ENCODE data around the gene ZNF467.

Gene ZNF467

DNA sequence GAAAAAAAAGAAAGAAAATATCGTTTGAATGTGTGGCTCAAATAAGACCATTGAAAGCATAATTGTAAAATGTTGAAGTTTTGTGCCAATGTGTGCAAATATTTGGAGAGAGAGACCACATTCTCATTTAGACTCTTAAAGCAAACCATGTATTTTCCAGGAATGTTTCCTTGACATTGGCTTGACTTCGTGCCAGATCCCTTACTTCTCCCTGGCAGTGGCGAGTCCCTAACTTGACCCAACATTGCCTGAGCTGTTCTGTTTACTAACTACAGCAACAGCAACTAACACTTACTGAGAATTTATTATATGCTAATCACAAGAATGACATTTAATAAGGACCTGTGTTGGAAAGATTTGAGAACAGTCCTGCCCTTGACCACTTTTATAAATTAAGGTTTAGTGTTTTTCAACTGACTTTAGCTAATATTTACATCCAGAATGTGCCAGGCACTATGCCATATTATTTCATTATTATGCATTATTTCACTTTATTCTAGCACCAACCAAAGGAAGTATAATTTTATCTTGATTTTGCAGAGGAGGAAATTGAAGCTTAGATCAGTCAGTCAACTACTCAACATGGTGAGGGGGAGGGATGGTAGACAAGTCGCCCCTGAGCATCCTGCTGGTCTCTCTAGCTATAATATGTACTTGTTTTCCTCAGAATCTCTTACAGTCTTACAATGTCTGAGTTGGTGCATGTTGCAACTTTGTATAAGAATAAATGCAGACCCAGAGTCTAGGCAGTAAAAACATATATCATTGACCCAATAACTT is 29.7 kb downstream of the ZNF467 start:
- DNase-seq = no peak

GRCh38 chr7:149742075-149742701 is 31.2 kb downstream of the ZNF467 start:
- peak; percentile 60 to 62 for DNase-seq

- DNase-seq = no peak
Measured at GRCh38 chr7:149741629-149742028, 31.8 kb downstream of the ZNF467 start.

DNA sequence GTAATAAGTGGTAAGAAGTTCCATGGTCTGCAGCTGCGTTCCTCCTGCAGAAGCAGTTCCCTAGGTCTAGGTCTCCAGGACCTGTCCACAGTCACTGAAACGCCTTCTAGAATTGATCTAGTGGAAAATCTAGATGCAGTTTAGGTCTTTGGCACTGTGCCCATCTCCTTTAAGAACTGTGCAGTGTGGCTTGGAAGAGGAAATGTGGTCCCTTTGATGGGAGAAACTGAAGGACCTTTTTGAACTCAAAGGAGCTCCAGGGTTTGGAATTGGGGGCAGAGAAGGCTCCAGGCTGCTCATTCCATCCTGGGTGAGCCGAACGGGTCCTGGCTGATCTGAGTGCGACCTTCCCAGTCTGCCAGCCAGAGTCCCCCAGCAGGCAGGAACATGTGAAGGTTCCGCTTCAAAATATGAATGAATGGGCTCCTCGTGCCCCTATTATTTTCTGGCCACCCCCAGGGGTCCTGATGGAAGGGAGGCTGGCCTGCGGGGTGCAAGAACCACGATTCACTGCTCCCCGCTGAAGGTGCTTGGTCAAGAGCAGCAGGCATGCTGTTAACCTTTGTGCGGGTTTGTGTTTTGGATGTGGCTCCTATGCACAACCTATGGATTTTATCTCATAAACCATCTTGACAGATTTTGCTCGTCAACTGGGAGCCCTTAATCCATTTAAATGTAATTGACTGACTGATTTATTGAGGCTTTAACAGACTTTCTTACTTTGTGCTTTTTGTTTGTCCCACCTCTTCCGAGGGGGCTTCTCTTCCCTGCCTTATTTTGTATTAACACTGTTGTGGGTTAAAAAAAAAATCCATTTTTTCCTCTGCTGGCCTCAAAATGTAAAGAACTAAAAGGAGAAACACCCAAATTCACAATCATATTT is 36.7 kb downstream of the ZNF467 start:
- DNase-seq = no peak

DNA sequence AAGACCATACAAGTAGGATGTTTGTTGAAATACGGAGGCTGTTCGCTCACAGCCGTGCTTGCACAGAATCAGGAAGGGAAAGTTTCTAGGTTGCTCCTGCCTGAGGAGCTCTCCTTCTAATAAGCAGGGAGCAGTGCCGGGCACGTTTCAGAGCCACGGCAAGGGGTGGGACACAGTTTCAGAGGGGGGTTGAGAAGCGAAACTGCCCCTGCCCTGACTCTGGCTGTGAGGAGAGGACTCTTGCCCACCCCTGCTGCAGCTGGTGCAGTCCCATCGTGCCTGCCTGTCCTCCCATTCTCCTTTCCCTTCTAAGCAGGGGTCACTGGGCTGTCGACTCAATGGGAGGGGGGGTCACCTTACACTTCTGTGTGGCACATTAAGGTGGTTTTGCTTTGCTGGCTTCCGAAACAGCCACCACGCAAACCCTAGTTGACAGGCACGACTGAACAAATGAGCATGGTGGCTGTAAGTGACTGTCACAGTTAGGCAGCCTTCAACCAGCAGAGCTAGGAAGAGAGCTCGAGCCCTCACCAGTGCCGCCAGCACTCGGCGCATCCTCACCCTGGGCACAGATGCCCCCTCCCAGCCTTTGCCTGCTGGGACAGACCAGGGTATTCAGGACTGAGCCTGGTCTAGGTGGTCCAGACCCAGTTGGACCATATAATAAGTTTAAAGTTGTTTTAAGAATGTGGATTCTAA is 37.5 kb downstream of the ZNF467 start:
- DNase-seq = no peak

DNA sequence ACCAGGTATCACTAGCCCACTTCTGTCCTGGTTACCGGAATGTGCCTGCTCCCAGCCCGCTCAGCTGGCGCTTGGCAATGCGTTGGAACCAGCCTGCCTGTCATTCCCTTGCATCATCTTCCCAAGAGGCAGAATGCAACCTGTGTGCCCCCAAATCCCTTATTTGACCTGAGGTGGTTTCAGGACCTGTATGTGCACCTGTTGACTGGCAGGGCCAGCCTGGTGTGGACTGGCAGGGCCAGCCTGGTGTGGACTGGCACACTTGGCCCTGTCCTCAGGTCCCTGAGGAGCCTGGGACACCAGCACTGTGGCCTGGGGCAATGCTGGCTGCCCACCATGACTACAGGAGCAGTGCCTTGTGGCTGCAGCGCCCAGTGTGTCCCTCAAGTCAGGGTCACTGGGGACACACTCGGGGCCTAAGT is 38.2 kb downstream of the ZNF467 start:
- no peak for DNase-seq

GRCh38 chr7:149734791-149735075 is 38.7 kb downstream of the ZNF467 start:
- no peak for DNase-seq

DNA sequence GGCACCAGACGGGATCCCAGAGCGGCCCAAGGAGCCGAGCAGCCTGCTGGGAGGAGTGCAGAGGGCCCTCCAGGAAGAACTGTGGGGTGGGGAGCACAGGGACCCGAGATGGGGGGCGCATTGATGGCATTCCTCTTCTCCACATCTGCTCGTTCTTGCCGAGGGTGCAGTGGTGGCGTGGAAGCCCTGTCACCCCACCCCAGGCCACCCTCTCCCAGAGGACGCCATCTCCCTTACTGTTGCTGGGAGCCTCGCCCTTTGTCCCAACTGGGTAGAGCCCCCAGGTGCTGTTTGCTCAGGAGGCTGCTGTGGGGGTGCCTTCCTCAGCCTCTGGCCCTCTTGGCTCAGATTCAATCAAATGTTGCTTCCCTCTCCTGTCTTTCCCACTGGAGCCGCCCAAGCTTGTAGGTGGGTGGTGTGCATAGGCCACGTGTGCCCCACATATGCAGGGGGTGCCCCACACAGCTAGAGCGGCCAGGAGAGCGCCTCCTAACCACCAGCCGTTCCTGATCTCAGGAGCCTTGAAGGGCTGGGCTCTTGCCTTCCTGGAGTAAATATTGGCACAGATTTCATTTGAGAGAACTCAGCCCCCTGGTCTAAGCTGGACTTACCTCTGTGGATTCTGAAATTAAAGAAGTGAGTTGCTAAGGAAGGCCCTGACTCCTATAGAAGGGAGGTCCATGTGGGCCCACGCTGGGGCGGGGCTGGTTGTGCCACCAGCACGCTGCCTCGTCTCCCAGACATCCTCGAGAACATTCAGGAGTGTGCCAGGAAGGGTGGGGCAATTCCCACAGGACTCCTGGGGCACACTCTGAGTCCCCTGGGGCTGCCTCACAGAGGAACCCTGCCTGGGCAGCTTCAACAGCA is 39.2 kb downstream of the ZNF467 start:
- DNase-seq = no peak

- DNase-seq = no peak
Measured at GRCh38 chr7:149733131-149733923, 40.1 kb downstream of the ZNF467 start.

DNA sequence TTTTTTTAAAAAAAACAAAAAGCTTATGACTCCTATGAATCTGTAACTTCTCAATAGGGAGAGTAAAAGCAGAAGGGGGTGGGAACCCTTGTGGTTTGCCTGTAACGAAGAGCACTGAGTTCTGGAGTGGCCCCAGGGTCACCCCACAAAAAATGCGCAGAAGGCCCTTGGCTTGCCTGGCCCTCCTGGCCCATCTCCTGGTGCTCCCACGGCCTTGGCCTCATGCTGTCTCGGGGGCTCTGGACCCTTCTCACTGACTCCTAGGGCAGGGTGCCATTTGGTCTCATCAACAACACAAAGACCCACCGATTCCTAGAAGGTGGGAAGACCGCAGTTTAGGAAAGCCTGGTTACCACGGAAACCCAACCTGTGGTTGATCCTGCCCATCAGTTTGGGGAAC is 40.8 kb downstream of the ZNF467 start:
- no peak for DNase-seq

DNA sequence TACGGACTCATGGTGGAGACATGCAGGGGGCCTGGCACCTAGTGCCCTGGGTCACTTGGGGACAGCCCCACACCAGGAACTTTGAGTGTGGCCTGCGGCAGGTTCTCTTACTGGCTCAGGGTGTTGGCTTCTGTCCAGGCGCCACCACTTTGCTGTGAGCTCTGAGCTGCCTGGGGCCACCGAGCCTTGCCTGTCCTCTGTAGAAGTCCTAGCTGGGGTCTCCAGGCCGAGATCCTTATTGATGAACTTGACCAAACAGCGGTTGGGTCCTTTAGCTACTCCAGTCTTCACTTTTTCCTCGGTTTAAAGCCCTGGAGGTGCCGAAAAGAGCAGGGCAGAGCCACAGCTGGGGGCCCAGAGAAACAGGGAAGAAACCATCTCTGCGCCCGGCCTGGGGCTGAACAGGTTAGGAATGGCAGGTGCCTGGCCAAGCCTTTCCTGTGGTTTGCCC is 41.3 kb downstream of the ZNF467 start:
- no peak for DNase-seq

- no peak for DNase-seq
Measured at GRCh38 chr7:149731207-149731955, 42.0 kb downstream of the ZNF467 start.

DNA sequence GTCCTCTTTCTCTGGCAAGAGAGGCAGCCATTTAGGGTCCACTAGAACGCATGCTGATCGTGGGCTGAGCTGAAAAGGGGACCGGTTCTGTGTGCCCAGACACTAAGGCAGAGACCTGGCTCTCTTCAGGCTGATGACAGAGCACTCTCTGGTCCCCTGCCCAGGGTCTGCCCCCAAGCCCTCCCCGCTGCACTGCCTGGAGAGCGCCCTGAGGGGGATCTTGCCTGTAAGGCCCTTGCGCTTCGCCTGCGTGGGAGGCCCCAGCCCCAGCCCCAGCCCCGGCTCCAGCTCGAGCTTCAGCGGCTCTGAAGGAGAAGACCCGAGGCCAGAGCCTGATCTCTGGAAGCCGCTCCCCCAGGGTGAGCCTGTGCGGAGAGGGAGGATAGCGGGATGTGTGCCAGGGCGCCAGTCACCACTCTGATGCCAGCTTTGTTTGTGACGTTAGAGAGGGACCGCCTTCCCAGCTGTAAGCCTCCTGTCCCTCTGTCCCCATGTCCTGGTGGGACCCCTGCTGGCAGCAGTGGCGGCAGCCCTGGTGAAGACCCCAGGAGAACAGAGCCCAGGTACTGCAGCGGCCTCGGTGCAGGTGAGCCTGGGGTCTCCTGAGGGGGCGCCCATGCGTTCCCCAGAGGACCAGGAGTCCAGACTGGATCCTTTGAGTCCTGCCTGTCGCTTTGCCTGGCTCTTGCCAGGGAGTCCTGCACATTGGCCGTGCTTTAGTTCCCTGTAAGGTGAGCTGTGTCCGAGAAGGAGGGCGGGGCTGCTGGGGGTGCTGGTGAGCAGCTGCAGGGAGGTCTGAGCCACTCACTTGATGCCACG is 43.2 kb downstream of the ZNF467 start:
- DNase-seq = no peak

DNA sequence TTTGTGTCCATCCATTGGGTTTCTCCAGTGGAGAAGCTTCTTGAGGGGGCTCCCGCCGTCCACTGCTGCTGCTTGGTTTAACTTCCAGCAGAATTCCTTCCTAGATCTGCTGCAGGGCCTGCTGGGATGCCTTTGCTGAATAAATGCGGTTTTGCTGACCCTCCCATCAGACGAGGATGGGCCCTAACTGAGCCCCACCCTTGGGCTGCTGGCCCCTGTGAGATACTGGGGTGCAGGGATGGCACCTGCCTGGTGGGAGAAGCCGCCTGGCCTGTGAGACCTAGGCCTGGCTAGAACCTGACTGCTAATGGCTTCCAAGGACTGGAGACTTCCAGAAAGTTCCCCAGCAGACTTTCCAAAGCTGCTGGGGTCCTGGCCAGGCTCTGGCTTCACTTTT is 43.8 kb downstream of the ZNF467 start:
- no peak for DNase-seq

DNA sequence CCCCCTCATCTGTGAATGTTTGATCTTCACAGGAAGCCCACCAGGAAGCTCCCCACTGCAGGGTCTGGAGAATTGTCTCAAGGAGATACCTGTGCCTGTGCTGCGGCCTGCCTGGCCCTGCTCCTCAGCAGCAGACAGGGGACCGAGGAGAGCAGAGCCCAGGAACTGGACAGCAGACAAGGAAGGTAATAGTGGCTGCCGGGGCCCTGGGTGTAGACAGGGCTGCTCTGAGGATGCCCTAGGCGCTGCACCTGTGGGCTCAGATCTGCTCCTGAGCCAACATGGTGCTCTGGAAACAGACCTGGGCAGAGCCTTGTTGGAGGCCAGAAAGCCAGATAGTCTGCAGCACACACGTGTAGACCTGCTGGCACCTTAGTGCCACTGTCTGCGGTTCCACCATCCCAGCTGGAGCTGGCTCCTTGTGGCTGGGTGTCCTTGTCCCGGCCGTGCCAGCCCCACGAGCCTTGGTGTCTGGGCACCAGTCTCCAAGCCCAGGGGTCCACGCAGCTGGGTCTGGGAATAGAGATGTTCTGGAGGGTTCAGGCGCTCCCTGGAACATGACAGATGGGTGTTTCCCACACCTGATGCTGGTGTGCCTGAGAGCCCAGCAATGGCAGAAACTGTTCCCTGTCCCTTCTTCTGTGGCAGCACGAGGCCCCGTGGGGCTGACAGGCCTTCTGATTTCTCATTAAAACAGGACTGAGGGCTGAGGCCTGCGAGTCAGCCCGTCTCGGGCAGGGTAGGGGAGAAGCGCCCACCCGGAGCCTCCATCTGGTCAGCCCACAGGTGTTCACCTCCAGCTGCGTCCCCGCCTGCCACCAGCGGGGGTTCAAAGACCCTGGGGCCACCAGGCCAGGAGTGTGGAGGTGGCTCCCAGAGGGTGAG is 44.7 kb downstream of the ZNF467 start:
- DNase-seq = no peak

- DNase-seq = no peak
Measured at GRCh38 chr7:149727899-149728476, 45.4 kb downstream of the ZNF467 start.

- DNase-seq = no peak
Measured at GRCh38 chr7:149727053-149727898, 46.1 kb downstream of the ZNF467 start.
